ENCODE results near the gene PALM3.

PALM3 gene, protein sequence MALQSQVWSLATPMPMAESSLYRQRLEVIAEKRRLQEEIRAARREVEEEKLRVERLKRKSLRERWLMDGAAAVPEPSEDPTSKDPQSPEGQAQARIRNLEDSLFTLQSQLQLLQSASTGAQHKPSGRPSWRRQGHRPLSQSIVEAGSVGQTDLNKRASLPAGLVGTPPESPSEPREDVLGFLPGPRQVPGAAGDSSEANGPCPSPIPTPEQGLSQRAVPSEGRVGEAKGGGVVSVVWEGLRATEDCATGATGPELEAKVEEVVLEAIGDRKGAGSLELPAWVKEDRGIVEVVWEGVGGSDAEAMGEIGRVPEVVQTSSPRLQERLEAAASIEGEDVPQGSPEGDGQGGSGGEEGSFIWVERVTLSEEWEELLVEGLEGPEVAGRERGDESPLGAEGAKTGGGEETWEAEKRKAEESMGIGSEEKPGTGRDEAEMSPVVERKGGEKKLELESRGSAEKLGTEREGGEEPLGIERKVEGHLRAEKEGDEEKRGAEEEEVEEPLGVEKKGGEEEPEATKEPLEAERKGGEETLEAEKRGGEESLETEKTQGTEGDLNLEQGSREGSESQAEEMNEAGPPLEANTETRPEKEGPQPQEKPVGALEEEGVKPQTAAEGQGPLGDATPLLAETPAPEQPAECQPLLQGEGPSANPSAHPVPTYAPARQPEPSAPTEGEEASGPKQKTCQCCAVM

GRCh38 chr19:14061751-14062557 lies at the start of gene PALM3:
TSS of gene PALM3 (minus strand) at chr19:14062076. CDS start at chr19:14061980, 96 bp downstream.
- DNase-seq = no peak

DNA sequence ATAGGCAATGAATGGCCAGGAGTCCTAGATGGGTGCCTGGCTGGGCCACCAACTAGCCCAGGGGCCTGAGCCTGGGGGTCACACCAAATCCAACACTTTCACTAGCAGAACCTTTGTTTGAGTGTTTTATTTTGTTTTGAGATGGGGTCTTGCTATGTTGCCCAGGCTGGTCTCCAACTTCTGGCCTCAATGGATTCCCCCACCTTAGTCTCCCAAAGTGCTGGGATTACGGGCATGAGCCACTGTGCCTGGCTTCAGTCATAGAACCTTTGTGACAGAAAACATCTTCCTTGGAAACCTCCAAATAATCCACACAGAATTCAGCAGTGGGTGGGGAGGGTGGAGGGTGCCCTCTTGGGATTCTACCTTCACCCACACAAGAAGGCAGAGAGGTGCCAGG lies 49.6 kb upstream of the PALM3 start:
- no peak for DNase-seq

- no peak for DNase-seq
Measured at GRCh38 chr19:14110650-14111049, 48.8 kb upstream of the PALM3 start.

DNA sequence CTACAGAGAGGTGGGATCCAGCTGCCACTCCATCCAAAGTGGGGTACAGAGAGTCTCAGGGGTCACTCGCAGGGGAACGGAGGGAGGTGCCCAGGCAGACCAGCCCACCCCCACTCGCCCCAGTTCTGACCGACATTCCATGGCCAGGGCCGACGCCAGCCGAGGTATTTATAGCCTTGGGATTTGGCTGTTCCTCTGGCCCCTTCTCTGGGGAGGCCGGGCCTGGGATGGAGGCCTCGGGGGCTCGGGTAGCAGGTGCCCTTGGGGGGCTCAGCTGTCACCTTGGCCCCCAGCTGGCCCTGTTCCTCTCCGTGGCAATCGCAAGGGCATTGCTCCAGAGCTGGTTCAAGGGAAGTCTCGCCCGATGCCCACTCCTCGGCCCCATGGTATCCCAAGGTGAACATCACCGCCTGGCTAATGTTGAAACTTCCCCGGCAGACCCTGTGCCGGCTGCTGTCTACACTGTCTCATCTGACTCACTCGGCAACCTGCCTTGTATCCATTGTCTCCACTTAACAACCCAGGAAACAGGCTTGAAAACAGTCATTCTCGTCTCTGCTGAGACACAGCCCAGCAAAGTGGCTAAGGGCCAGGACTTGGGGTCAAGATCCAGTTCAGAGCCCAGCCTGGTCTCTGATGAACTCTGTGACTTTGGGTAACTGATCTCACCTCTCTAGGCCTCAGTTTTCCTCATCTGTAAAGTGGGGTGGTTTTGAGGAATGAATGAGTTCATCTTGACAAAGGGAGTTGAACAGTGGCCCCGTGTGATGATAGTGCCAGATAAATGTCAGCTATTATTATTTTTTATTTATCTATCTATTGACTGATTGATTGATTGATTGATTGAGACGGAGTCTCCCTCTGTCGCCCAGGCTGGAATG lies 45.9 kb upstream of the PALM3 start:
- DNase-seq = no peak

GRCh38 chr19:14106840-14107239 lies 45.0 kb upstream of the PALM3 start:
- no peak for DNase-seq

- DNase-seq = no peak
Measured at GRCh38 chr19:14105680-14106079, 43.8 kb upstream of the PALM3 start.

- DNase-seq = no peak
Measured at GRCh38 chr19:14103310-14103709, 41.4 kb upstream of the PALM3 start.

GRCh38 chr19:14102756-14103155 lies 40.9 kb upstream of the PALM3 start:
- no peak for DNase-seq

GRCh38 chr19:14102102-14102696 lies 40.3 kb upstream of the PALM3 start:
- DNase-seq = no peak

GRCh38 chr19:14101003-14101545 lies 39.2 kb upstream of the PALM3 start:
- DNase-seq = no peak

GRCh38 chr19:14097532-14098151 lies 35.8 kb upstream of the PALM3 start:
- peak in 1 of 2 experiments; percentile 11 for DNase-seq

DNA sequence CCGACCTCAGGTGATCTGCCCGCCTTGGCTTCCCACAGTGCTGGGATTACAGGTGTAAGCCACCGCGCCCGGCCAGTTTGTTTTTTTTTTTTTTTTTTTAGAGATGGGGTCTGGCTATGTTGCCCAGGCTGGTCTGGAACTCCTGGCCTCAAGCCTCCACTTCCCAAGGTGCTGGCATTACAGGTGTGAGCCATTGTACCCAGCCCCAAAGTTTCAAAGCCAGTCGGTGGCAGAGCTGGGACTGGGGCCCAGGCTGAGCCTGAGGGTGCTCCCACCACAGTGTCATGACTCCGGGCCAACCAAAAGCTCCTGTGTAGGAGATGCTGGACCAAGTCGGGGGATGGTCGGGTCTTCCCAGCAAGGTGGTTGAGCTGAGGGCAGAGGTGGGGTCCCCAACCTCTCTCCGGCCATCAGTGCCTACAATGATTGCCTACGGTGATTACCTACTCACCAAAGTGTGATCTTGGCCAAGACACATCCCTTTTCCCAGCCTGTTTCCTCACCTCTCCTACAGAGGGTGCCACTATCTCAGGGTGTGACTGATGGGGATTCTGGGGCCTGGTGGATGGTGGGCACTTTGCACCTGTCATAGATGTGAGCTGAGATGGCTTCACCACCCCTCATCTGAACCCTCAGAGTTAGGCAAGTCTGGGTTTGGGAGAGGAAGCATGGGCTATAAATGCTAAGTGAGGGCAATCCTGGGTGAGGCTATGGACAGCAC lies 34.6 kb upstream of the PALM3 start:
- DNase-seq = no peak

GRCh38 chr19:14094854-14095253 lies 33.0 kb upstream of the PALM3 start:
- DNase-seq = no peak

GRCh38 chr19:14093117-14093823 lies 31.4 kb upstream of the PALM3 start:
- DNase-seq = no peak

- DNase-seq = peak in 1 of 2 experiments; percentile 22
Measured at GRCh38 chr19:14091813-14092462, 30.1 kb upstream of the PALM3 start.

- DNase-seq = peak; percentile 42 to 71
Measured at GRCh38 chr19:14091081-14091812, 29.4 kb upstream of the PALM3 start.

GRCh38 chr19:14090509-14091080 lies 28.7 kb upstream of the PALM3 start, which contains the start of gene SAMD1:
TSS of gene SAMD1 (minus strand) at chr19:14090751.
- DNase-seq = peak; percentile 82 to 86
